Muscle of arm (tissue), 12 donors: ENCODE measurements around the gene CDAN1. TPM values are rescaled to one million over a fixed set of nuclear protein-coding genes. Genes with fewer than 3 reads are reported as not detected.
"Not testable (repeated sequence)": the region's sequence is repeated elsewhere in the genome, so short reads cannot be mapped to it uniquely, and the experiment has no call there.

ENCODE experiments used
- DNase-seq: peaks from one replicate; pipeline ENCODE4 v3.0.0-alpha.2; 2013
- polyA plus RNA-seq, 12 donors: library from polyadenylated mRNA; unstranded; fragments of 120-200 nt; gene quantifications; one replicate each; pipeline ENCODE4 v1.2.1, GENCODE V29; 2013; ENCODE audit not compliant: insufficient read length in 12 of 12

Gene CDAN1
- polyA plus RNA-seq, 12 donors, result 12.5 to 25.9 (median 16.1) TPM; not detected in 1

DNA sequence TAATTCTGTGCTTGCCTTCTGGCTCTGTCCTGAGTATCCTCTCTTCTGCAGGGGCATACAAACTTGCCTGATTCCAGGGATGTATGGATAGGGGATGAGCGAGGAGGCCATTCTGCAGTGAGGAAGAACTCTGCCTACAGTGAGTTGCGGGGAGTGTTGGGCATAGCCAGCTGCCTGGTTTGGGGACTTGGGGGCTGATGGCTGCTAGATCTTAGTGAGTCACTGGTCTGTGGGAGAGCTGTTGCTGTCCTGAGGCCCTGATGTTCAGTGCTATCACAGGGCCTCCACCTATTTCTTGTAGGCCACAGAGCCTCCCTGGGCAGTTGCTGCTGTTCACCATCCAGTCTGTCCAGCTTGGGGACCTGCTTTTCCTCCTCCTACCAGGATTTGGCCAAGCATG lies 20.3 kb downstream of the CDAN1 start:
- no peak for DNase-seq

DNA sequence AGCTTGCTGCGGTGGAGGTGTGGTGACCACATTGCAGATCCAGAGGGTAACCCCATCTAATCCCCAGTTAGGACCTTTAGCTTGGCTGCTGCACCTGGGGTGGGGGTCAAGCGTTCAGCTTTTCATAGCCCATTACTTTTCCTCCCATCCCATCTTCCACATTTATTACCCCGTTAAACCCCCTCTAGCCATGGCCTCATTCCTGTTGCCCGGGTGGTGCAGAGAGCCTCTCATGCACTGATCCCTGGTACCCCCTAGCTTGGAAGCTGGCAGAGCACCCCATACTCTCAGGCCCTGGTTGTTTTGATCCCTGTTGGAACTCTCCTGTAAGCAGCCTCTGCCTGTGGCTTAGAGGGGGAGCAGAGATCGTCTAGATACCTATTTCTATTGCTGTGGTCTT lies 20.8 kb downstream of the CDAN1 start:
- no peak for DNase-seq

DNA sequence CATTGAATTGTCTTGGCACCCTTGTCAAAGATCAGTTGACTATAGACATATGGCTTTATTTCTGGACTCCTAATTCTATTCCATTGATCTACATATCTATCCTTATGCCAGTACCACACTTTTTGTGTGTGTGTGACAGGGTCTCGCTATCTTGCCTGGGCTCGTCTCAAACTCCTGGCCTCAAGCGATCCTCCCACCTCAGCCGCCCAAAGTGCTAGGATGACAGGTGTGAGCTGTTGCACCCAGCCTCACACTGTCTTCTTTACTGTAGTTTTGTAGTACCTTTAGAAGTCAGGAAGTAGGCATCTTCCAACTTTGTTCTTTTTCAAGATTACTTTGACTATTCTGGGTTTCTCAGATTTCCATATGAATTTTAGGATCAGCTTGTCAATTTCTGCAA lies 24.3 kb downstream of the CDAN1 start:
- no peak for DNase-seq

DNA sequence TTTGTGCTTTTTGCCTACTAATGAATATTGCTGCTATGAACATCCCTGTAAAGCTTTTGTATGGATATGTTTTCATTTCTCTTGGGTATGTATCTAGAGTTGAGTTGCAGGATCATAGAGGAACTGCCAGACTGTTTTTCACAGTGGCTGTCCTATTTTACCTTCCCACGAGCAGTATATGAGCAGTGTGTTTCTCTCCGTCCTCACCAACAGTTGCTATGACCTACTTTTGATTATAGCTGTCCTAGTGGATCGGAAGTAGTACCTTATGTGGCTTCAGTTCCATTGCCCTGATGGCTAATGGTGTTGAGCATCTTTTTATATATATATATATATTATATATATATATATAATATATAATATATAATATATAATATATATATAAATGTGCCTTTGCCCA lies 25.2 kb downstream of the CDAN1 start:
- DNase-seq, result no peak

DNA sequence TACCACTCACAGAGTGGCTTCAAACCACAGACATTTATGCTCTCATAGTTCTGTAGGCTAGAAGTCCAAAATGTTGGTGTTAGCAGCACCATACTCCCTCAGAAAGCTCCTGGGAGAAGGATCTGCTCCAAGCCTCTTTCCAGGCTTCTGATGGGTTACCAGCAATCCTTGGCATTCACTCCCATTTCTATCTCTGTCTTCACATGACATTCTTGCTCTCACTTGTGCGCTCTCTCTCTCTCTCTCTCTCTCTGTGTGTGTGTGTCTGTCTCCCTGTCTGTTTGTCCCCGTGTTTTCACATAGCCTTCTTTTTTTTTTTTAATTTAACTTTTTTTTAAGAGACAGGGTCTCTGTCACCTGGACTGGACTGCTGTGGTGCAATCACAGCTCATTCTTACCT lies 26.3 kb downstream of the CDAN1 start:
- DNase-seq, result no peak

DNA sequence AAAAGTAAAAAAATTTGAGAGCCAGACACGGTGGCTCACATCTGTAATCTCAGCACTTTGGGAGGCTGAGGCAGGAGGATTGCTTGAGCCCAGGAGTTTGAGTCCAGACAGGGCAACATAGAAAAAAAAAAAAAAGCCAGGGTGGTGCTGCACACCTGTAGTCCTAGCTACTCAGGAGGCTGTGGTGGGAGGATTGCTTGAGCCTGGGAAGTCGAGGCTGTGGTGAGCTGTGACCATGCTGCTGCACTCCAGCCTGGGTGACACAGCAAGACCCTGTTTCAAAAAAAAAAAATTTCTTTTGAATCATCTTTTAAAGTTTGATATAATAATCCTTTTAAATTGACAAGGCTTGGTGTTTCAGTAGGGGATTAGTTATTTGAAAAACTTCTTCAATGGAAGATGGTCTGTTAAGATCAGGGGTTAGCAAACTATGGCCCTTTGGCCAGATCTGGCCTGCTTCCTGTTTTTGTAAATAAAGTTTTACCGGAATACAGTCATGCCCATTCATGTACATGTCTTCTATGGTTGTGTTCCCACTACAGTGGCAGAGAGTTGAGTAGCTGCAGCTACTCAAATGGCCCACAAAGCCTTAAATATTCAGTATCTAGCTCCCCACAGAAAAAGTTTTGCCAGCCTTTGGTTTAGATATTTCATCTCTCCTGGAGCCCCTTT lies 28.9 kb downstream of the CDAN1 start:
- no peak for DNase-seq

DNA sequence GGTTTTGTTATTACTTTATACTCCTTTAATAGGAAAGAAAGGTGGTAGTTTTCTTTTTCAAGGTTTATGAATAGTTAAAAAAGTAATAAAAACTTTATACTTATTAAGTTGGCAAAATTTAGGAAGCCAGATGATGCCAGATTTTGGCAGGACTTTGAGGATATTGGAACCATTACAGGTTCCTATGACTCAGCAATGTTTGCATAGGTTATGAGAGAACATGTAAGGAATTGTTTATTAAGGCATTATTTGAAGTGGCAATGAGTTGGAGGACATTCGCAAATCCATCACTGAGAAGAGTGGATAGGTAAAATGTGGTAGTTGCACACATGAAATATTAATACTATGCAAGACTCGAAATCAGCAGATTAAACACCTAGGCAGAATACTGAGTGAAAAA lies 29.9 kb downstream of the CDAN1 start:
- DNase-seq, result no peak

DNA sequence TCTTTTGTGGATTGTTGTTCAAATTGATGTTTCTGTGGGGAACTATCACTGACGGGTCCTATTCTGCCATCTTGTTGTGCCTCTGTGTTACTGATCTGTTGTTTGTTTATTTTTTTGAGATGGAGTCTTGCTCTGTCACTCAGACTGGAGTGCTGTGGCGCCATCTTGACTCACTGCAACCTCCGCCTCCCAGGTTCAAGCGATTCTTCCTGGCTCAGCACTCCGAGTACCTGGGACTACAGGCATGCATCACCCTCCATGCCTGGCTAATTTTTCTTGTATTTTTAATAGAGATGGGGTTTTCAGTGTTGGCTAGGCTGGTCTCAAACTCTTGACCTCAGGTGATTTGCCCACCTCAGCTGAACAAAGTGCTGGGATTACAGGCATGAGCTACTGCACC lies 31.6 kb downstream of the CDAN1 start:
- DNase-seq, result no peak

DNA sequence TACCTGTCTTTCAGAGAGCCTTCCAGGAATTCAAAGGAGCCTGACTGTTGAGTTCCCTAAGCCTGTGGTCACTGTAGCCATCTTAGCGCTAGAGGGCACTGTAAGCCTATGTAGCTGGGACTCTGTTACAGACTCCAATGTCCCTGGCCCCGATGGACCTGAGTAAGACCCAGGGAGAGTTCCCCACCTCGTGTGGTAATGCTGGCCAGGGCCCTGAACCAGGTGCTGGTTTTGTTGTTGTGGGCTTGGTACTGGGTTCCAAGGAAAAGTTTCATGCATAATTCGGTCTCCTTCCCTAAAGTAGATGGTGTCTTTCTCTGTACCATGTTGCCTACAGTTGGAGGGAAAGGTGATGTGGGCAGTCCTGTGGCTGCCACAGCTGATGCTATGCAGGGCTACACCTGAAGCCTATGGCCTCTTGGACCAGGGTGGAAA lies 32.4 kb downstream of the CDAN1 start:
- peak; percentile 42 for DNase-seq

DNA sequence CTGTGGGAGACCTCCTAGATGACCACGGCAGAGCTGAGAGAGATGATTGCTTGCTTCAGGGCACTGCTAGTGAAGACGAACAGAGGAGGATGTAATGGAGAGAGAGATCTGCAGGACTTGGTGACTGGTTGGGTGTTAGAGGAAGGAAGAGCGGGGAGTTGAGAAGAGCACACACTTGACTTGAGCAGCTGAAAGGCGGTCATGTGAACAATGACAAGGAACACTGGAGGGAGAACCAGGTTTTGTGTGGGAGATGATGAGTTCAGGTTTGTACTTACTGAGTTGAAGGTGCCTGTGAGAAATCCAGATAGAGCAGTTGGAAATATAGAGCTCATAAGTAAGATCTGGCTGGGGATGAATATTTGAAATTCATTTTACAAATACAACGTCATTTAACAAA lies 40.3 kb downstream of the CDAN1 start:
- DNase-seq, result no peak

DNA sequence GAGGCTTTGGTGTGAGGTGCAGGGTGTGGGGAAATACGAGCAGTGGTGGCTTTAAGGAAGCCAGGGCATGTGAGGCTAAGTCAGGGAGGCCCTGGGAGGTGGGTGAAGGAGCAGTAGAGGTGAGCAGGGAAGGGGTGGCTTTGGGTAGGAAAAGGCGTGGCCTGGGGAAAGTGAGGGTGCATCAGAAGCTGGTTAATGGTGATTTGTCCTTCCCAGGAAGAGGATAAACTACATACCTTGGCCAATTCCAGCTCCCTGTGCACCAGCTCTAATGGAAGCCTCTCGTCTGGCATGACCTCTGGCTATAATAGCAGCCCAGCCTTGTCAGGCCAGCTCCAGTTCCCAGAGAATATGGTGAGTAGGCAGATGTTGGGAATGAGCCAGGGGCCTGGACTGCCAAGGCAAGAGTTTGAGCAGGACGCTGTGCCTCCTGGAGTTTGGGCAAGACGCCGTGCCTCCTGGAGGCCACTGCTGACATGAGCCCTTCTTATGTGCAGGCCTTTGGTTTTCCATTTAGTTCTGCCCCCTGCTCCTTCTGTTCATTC lies 41.3 kb downstream of the CDAN1 start:
- no peak for DNase-seq

DNA sequence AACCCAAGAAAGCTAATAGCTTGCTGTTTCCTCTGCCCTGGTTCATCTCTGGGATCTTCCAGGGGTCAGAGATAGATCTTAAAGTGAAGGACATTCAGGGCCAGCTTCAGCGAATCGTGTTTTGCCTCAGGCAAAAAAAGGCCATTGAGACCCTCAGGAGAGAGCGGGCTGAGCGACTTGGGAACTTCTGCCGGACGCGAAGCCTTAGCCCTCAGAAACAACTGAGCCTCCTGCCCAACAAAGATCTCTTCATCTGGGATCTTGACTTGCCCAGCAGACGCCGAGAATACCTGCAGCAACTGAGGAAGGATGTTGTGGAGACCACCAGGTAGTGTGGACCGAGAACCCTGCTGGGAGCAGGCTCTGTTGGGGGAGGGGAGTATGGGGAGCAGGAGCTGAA lies 42.5 kb downstream of the CDAN1 start:
- no peak for DNase-seq

DNA sequence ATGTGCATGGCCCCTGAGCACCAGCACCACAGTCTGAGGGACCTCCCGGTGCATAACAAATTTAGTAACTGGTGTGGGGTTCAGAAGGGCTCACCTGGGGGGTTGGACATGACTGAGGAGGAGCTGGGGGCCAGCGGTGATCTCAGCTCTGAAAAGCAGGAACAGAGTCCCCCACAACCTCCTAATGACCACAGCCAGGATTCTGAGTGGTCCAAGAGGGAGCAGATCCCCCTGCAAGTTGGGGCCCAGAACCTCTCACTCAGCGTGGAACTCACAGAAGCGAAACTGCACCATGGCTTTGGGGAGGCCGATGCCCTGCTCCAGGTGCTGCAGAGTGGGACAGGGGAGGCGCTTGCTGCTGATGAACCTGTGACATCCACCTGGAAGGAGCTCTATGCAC lies 43.0 kb downstream of the CDAN1 start:
- DNase-seq, result no peak

DNA sequence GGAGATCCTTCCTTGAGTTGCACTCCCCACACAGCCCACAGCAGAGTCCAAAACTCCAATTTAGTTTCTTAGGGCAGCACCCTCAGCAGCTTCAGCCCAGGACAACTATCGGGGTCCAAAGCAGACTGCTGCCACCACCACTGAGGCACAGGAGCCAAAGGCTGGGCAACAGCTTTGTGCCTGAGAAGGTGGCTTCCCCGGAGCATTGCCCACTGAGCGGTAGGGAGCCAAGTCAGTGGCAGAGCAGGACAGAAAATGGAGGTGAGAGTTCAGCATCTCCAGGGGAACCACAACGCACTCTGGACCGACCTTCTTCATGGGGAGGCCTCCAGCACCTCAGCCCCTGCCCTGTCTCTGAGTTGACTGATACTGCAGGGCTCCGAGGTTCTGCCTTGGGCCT lies 43.4 kb downstream of the CDAN1 start:
- no peak for DNase-seq

DNA sequence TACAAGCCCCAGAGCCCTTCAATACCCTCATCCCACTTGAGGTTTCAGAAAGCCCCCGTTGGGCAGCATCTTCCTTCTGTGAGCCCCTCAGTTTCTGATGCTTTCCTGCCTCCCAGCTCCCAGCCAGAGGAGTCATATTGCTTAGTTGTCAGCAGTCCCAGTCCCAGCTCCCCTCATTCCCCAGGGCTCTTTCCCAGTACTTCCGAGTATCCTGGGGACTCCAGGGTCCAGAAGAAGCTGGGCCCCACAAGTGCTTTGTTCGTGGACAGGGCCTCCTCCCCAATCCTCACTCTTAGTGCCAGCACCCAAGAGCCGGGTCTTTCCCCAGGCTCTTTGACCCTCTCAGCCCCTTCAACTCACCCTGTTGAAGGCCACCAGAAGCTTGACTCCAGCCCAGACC lies 43.9 kb downstream of the CDAN1 start:
- DNase-seq, result no peak

DNA sequence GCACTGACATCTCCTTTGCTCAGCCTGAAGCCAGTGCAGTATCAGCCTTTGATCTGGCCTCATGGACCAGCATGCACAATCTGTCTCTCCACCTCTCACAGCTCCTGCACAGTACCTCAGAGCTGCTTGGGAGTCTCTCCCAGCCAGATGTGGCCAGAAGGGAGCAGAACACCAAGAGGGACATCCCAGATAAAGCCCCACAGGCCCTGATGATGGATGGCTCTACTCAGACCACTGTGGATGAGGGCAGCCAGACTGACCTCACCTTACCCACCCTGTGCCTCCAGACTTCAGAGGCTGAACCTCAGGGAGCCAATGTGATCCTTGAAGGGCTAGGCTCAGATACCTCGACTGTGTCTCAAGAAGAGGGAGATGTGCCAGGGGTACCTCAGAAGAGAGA lies 44.4 kb downstream of the CDAN1 start:
- DNase-seq, result no peak

DNA sequence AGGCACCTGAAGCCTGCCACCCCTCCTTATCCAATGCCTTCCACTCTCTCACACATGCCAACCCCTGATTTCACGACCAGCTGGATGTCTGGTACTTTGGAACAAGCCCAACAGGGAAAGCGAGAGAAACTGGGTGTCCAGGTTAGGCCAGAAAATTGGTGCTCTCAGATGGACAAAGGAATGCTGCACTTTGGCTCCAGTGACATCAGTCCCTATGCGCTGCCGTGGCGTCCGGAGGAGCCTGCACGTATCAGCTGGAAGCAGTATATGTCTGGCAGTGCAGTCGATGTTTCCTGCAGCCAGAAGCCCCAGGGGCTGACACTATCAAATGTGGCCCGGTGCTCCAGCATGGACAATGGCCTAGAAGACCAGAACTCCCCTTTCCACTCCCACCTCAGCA lies 45.2 kb downstream of the CDAN1 start:
- no peak for DNase-seq

DNA sequence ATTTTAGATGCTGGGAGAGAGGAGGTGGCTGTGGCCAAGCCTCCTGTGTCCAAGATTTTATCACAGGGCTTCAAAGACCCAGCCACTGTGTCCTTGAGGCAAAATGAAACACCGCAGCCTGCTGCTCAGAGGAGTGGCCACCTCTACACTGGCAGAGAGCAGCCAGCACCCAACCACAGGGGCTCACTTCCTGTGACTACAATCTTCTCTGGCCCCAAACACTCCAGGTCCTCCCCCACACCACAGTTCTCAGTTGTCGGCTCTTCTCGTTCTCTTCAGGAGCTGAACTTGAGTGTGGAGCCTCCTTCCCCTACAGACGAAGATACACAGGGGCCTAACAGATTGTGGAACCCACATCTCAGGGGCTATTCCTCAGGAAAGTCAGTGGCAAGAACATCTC lies 45.6 kb downstream of the CDAN1 start:
- no peak for DNase-seq

DNA sequence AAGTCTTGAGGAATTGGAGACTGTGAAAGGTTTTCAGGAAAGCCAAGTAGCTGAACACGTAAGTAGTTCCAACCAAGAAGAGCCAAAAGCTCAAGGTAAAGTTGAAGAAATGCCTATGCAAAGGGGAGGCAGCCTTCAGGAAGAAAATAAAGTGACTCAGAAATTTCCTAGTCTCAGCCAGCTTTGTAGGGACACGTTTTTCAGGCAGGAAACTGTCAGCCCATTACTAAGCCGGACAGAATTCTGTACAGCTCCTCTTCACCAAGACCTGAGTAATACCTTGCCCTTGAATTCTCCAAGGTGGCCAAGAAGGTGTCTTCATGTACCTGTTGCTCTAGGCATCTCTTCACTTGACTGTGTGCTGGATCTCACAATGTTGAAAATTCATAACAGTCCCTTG lies 48.6 kb downstream of the CDAN1 start:
- no peak for DNase-seq

DNA sequence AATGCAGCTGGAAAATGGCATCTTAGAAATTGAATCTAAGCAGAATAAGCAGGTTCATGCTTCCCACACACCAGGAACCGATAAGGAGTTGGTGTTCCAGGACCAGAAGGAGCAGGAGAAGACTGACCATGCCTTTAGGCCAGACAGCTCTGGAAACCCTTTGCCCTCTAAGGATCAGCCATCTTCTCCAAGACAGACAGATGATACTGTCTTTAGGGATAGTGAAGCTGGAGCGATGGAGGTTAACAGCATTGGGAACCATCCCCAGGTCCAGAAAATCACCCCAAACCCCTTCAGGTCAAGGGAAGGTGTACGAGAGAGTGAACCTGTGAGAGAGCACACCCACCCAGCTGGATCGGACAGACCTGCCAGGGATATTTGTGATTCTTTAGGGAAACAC lies 49.2 kb downstream of the CDAN1 start:
- no peak for DNase-seq

DNA sequence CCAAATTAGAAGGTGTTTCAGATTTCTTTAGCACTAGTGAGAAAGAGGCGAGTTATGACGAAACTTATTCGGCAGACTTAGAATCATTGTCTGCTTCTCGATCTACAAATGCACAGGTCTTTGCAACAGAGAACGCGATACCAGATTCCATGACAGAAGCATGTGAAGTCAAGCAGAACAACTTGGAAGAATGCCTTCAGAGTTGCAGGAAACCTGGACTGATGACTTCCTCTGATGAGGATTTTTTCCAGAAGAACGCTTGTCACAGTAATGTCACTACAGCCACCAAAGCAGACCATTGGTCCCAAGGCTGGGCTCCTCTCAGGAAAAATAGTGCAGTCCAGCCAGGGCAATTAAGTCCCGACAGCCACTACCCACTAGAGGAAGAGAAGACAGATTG lies 50.6 kb downstream of the CDAN1 start:
- DNase-seq, result no peak

DNA sequence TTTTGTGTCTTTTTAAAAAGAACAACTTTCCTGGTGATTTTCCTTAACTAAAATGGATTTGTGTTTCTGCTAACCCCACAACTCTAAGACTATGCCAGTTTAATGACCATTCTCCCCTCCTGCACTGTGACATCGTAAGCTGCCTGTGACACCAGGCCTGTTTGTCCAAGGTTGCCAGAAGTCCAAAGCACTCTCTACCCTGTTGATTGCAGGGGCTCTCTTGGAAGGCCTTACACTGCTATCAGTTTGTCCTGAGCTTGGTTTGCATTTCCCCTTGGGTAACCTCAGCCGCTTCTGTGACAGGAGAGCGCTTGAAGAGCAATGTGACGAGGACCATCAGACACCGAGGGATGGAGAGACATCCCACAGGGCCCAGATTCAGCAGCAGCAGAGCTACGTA lies 55.8 kb downstream of the CDAN1 start:
- no peak for DNase-seq

DNA sequence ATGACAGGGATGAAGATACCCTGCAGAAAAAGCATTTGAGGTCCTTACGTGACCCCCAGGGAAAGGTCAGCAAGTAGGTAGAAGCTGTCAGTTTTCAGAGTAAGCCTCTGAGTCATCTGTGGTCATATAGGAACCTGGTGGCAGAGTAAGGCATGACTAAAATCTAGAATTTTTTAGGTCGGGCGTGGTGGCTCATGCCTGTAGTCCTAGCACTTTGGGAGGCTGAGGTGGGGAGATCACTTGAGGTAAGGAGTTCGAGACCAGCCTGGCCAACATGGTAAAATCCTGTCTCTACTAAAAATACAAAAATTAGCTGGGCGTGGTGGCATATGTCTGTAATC lies 56.8 kb downstream of the CDAN1 start:
- DNase-seq, result not testable (repeated sequence)
